Endothelial cell of umbilical vein (primary cell): ENCODE results near the gene MREG. TPM values are rescaled to one million over a fixed set of nuclear protein-coding genes. Genes with fewer than 3 reads are reported as not detected.

Source experiments
- BruUV-seq: library from RNA; stranded (reverse); fragments of 400-500 nt; replicated peaks from 2 replicates; lab custom pipeline; 2021; lab: Mats Ljungman, UMichigan
- CTCF ChIA-PET: fragments of 300-600, 350-600 bp; sonication (Branson Sonifier 250); formaldehyde crosslinking; loops from one replicate; lab custom pipeline; 2021; ENCODE audit warnings: antibody characterized with exemption, inconsistent platforms; lab: Charles Lee
- POLR2A ChIA-PET: fragments of 300-600, 350-600 bp; sonication (Branson Sonifier 250); formaldehyde crosslinking; loops from one replicate; lab custom pipeline; 2021; ENCODE audit warnings: antibody characterized with exemption, inconsistent platforms; lab: Charles Lee
- DNase-seq: peaks from one replicate; pipeline ENCODE4 v3.0.0-alpha.2; 2011; ENCODE audit warnings: low read depth, low spot score
- FAIRE-seq: peaks from 2 replicates; lab custom pipeline; 2011; peaks lifted over from hg19 to GRCh38; lab: Jason Lieb, UNC
- H2AFZ ChIP-seq: 2 replicates; pipeline ENCODE4 v1.6.0; 2012; ENCODE audit warnings: low read depth, low read length, control low read depth, inconsistent platforms
- H3K27ac ChIP-seq: 2 replicates; pipeline ENCODE4 v1.5.1; 2011; ENCODE audit warnings: low read depth, mild to moderate bottlenecking, control low read depth, low read length, moderate library complexity; ENCODE audit not compliant: insufficient read depth
- H3K27me3 ChIP-seq, 2 experiments: 2 replicates each; pipeline versions ENCODE4 v1.6.0 to v1.6.1; 2011; ENCODE audit warnings: low read length in 2 of 2, mixed read lengths in 1 of 2; ENCODE audit not compliant: control insufficient read depth in 2 of 2, insufficient read depth in 2 of 2
- H3K36me3 ChIP-seq, 2 experiments: 2 replicates in 1 of 2; 3 replicates in 1 of 2; pipeline ENCODE4 v1.5.1; 2011; ENCODE audit warnings: low read length in 2 of 2, mild to moderate bottlenecking in 1 of 2, moderate library complexity in 1 of 2; ENCODE audit not compliant: control insufficient read depth in 2 of 2, insufficient read depth in 2 of 2; ENCODE audit errors: extremely low read depth in 1 of 2
- H3K4me1 ChIP-seq: 3 replicates; pipeline ENCODE4 v1.5.1; 2011; ENCODE audit warnings: mild to moderate bottlenecking, low read length; ENCODE audit not compliant: control insufficient read depth, insufficient read depth; ENCODE audit errors: extremely low read depth
- H3K4me2 ChIP-seq: 2 replicates; pipeline ENCODE4 v1.6.1; 2011; ENCODE audit warnings: low read length, control low read depth, mixed read lengths; ENCODE audit not compliant: insufficient read depth
- H3K4me3 ChIP-seq, 3 experiments: fragments of 200-600 bp in 1 of 3; sonication (generic), shearing (Covaris generic) in 1 of 3; replicated peaks in 1 of 3; 2 replicates each; pipeline ENCODE4 v1.5.1; 2011 to 2016; ENCODE audit warnings: control low read depth in 3 of 3, low read length in 3 of 3, mild to moderate bottlenecking in 2 of 3, inconsistent platforms in 1 of 3, low read depth in 1 of 3, moderate library complexity in 1 of 3; ENCODE audit not compliant: insufficient read depth in 1 of 3
- H3K79me2 ChIP-seq: 2 replicates; pipeline ENCODE4 v1.6.0; 2012; ENCODE audit warnings: low read length, inconsistent platforms; ENCODE audit not compliant: control insufficient read depth, insufficient read depth
- H3K9ac ChIP-seq: replicated peaks from 2 replicates; pipeline ENCODE3; 2011; ENCODE audit warnings: low read length, control low read depth; ENCODE audit not compliant: insufficient read depth; ENCODE audit errors: extremely low read depth
- H3K9me1 ChIP-seq: replicated peaks from 3 replicates; pipeline ENCODE4 v1.6.0; 2011; ENCODE audit warnings: mild to moderate bottlenecking, low read length; ENCODE audit not compliant: control insufficient read depth, insufficient read depth; ENCODE audit errors: extremely low read depth
- H3K9me3 ChIP-seq: replicated peaks from 2 replicates; pipeline ENCODE4 v1.5.1; 2012; ENCODE audit warnings: low read length, inconsistent platforms; ENCODE audit not compliant: control insufficient read depth, insufficient read depth
- H4K20me1 ChIP-seq: replicated peaks from 2 replicates; pipeline ENCODE3; 2011; ENCODE audit warnings: mild to moderate bottlenecking, low read length; ENCODE audit not compliant: control insufficient read depth, insufficient read depth; ENCODE audit errors: extremely low read depth
- CTCF ChIP-seq, 2 donors: IDR thresholded peaks; 1 replicate in 1 of 2; 2 replicates in 1 of 2; pipeline ENCODE4 v1.5.1; 2011; ENCODE audit warnings: low read length in 2 of 2, mild to moderate bottlenecking in 2 of 2, moderate library complexity in 2 of 2, control low read depth in 1 of 2, inconsistent platforms in 1 of 2, low read depth in 1 of 2; ENCODE audit not compliant: insufficient read depth in 1 of 2; ENCODE audit errors: extremely low read depth in 1 of 2
- EZH2 ChIP-seq: IDR thresholded peaks from 2 replicates; pipeline ENCODE4 v1.6.1; 2012; ENCODE audit warnings: borderline replicate concordance, low read depth, mild to moderate bottlenecking, moderate library complexity, low read length, inconsistent platforms; ENCODE audit not compliant: severe bottlenecking
- FOS ChIP-seq: IDR thresholded peaks from 2 replicates; pipeline ENCODE4 v1.6.1; 2011; ENCODE audit warnings: mild to moderate bottlenecking, low read length, moderate library complexity, borderline replicate concordance; ENCODE audit not compliant: insufficient read depth
- GATA2 ChIP-seq: IDR thresholded peaks from 2 replicates; pipeline ENCODE4 v1.7.0; 2011; ENCODE audit warnings: low read depth, mild to moderate bottlenecking, moderate library complexity, mixed read lengths, low read length; ENCODE audit not compliant: insufficient read length, insufficient read depth
- JUN ChIP-seq: IDR thresholded peaks from 2 replicates; pipeline ENCODE4 v1.6.1; 2011; ENCODE audit warnings: borderline replicate concordance, low read depth; ENCODE audit not compliant: insufficient read length, insufficient read depth
- MAX ChIP-seq: IDR thresholded peaks from 2 replicates; pipeline ENCODE4 v1.6.1; 2011; ENCODE audit not compliant: insufficient read depth, insufficient read length
- MYC ChIP-seq: IDR thresholded peaks from one replicate; pipeline ENCODE4 v1.6.1; 2011; ENCODE audit warnings: mild to moderate bottlenecking, low read depth, low read length
- POLR2A ChIP-seq: IDR thresholded peaks from 2 replicates; pipeline ENCODE4 v1.6.1; 2012; ENCODE audit warnings: low read depth, mild to moderate bottlenecking, control low read depth, low read length
- POLR2AphosphoS5 ChIP-seq: IDR thresholded peaks from 2 replicates; pipeline ENCODE4 v1.6.1; 2012; ENCODE audit warnings: low read depth, mild to moderate bottlenecking, control low read depth, low read length, moderate library complexity; ENCODE audit not compliant: insufficient read depth
- dilution Hi-C: fragments of 300-500 bp; cut with MboI; formaldehyde crosslinking; loops from one replicate; pipeline ENCODE4 v1.15.0; 2019; ENCODE audit warnings: low sequenced_read_pairs; ENCODE audit not compliant: extremely low pct_ligation_motif_present
- intact Hi-C: fragments of 100-400 bp; cut with micrococcal nuclease; formaldehyde crosslinking; loops from one replicate; pipeline ENCODE4 v1.10.0; 2022
- polyA plus RNA-seq, 4 experiments: library from polyadenylated mRNA; depleted of rRNA in 3 of 4; stranded (reverse) in 3 of 4; unstranded in 1 of 4; fragments of >200 nt; gene quantifications; 2 replicates each; pipeline versions ENCODE4 v1.2.1 to v1.2.3, GENCODE V29; 2011 to 2012; ENCODE audit warnings: missing spikeins in 1 of 4
- total RNA-seq: library from RNA; stranded (reverse); gene quantifications from 2 replicates; pipeline ENCODE4 v1.2.3, GENCODE V29; 2021

Gene MREG
- total and polyA plus RNA-seq, 2 donors (not counting 3 experiments of a cell fraction or from before 2014, with no cell fraction given), result 0.41 to 3.9 TPM

- Histone ChIP-seq H3K9me1 (no peaks in the 10 kb centered on the region), H3K27ac (no peak overlapping the region), H2AFZ (no peak overlapping the region), H4K20me1 (no peaks in the 10 kb centered on the region), H3K4me1 (no peaks in the 10 kb centered on the region), H3K27me3 (no peaks in the 10 kb centered on the region), H3K4me2 (no peak overlapping the region), H3K4me3 (no peak overlapping the region), H3K79me2 (no peaks in the 10 kb centered on the region), H3K9me3 (no peaks in the 10 kb centered on the region), H3K36me3 (no peaks in the 10 kb centered on the region), H3K9ac (no peak overlapping the region)
- intact Hi-C loops (no loop called here), dilution Hi-C loops (no loop called here)
- CTCF ChIA-PET, result no interaction called here
- no peak for TF ChIP-seq FOS
- TF ChIP-seq CTCF (IDR thresholded peaks at IDR 0.05; ENCODE audit: extremely low read depth in 1 of 2, insufficient read depth in 1 of 2, low read depth in 1 of 2, low read length in 2 of 2), result no peak
- TF ChIP-seq POLR2A, result no peak
- TF ChIP-seq JUN, result no peak
- no peak for TF ChIP-seq POLR2AphosphoS5
- no peak for TF ChIP-seq GATA2
- no peak for TF ChIP-seq EZH2
- no peak for TF ChIP-seq MYC
- no peak for TF ChIP-seq MAX
- no TSS peak for BruUV-seq
- DNase-seq (no peak), FAIRE-seq (no peak)
- POLR2A ChIA-PET, result no interaction called here
These were observed 42.9 kb downstream of the MREG start for GRCh38 chr2:215970425-215970824.
